ENCODE data around the gene MSX2.
A peak's percentile ranks its signal among the peaks of the same experiment; 100 is the strongest.
"Not testable (repeated sequence)": the region's sequence is repeated elsewhere in the genome, so short reads cannot be mapped to it uniquely, and the experiment has no call there.

Gene MSX2

DNA sequence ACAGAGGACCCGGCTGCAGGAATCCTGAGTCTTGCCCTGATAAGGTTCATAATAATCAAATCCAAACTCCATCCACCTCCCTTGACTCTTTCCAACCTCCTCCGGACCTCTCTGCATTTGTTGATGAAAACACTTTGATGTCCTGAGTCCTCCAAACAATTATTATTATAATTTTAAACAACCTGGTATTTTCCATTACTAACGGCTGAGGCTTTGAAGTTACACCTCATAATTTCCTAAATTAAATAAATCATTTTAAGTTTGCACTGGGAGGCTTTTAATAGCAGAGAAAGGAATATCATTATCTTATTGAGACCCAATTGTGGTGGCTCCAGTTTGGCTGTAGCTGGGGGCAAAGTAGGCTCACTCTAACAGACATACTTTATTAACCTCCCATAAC is 9.5 kb downstream of the MSX2 start:
- DNase-seq: no peak

DNA sequence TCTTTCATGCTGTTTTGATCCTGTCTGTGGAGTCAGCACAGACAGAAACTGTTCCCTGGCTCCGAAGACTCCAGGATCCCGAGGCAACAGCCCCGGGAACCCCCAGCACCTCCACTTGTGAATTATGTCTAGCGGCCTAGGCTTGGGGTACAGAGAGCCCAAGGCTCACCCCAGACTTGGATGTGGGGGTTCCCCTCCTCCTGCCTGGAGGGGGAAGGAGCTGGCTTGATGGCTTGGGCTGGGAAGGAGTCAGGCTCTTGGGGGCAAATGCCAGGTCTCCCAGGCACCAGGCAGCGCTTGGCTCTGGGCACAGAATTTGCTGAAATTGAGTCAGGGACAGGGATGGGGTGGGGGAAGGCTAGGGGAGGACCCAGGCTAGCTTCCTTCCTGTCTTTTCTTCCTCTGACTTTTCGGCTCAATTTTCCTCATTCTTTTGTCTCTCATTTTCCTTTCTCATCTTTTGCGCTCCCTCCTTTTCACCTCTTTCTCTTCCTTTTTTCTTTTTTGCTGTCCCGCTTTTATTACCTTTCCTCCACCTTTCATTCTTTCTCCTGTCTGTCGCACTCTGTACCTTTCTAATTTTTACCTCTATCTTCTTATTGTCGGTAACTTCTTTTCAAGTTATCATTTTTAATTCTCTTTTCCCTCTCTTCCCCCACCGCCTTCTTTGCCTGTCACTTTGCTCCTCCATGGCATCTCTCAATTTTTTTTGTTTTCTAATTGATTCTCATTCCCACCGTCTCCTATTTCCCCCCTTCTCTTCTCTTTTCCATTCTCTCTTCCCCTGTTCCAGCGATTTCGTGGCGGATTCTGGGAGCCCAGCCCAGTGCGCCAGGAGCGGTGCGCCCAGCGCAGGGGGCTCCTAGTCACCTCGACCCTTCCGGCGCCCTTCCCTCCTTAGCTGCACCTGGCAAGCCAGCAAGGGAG is 10.5 kb downstream of the MSX2 start:
- DNase-seq: no peak

DNA sequence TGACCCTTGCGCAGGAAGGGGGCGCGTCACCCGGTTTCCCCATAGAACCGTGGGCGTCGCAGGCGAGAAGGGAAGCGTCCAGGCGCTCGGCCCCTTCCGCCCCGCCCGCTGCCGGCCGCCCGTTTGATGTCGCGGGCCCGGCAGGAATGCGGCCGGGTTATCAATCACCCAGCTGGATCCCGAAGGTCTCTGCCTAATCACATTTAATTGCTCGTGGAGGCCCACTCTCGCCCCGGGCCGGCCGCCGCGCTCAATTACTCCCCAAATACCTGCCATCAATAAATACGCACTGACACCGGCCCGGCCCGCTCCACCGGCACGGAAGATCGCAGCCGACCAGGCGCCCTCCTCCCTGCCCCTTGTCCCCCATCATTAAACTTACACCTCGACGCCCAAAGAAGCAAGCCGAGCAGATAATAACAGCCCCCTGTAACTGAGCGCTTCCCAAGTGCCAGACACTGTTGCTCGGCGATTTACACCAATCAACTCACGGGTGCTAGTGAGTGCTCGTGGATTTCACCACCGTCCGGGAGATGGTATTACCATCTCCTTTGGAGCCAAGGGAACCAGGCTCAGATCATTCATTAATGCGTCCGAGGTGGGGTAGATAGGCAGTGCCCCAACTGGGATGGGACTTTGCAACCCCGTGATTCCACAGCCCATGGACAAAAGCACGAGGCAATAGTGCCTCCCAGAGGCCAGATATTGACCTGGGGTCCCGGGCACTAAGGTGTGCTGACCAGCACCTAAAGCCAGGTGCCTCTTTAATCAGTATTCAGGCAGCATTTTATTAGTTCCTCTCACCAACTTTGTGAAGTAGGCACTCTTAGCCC is 11.3 kb downstream of the MSX2 start:
- DNase-seq: peak; percentile 6

DNA sequence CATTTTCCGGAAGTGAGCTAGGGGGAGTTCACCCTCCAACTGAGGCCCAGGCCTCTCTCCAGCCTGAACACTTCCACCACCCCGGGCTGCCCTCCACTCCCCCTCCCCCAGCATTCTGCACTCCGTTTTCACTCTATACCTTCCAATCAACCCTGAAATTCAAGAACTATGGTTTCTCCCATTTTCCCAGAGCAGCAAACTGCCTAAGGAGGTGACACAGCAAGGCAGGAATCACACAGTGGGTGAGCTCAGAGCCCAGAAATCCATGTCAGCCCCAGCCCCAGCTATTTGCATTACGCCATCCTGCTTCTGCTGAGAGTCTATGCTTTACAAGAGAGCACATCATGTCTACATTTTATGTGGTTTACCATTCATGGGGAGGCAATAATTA is 11.9 kb downstream of the MSX2 start:
- DNase-seq: no peak

DNA sequence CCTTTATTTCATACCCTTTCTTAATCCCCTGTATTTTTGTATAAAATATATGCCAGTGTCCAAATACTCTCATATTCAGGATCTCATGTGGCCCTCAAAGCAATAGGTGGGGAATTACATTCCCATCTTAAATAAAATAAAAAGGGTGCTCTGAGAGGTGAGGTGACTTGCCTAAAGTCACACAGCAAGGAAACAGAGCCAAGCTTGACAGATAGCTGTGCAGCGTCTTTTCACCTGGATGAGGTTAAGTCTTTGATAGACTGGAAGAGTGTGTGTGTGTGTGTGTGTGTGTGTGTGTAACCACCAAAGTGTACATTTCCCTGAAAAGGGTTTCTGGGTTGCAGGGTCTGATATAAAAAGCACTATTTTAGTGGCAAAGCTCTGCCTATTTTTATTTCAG is 12.4 kb downstream of the MSX2 start:
- DNase-seq: no peak

DNA sequence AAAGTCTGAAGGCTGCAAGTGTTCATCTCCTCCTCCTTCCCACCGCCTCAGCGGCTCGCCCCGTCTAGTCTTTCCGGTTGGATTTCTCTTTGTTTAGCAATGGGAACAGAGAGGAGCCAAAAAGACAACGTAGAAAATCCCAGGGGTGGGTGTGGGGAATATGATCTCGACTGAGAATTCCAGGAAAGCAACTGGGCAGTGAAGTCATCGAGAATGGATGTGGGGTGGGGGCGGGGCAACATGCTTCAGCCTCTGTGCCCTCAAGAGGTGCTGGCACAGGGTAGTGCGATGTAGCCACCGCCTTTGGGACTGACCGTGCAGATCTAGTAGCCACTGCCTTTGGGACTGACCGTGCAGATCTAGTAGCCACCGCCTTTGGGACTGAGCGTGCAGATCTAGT is 12.9 kb downstream of the MSX2 start:
- DNase-seq: no peak

DNA sequence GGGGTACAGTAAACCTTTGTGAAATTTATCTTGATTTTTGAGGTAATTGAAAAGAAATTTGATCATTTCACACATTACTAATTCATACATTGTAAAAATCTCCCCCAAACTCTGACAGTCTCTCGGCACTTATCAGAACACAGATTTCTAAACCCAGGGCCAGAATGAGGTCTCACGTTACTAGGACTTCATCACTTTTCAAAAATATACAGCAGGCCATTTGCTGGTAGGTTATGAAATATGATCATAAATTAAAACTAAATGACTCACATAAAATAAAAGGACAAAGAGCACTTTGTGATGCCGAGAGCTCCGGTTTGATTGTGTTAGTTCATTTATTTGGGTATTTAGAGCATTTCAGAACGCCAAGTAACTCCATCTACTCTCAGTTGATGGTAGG is 17.0 kb downstream of the MSX2 start:
- no peak for DNase-seq

DNA sequence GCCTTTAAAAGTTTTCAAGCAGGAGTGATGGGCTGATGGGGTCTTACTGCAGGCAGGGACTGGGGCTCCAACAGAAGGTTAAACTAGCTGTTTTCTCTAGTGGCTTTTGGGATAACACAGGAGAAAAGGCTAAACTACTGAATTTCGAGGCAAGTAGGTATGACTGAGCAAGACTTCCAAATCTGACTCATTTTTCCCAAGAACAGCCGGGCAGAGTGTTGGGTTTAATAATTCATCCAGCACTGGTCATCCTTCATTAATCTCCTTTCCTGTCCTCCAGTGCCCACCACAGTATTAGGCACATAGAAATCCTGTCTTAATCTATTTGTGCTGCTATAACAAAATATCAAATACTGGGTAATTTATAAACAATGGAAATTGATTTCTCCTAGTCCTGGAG is 20.5 kb downstream of the MSX2 start:
- no peak for DNase-seq

DNA sequence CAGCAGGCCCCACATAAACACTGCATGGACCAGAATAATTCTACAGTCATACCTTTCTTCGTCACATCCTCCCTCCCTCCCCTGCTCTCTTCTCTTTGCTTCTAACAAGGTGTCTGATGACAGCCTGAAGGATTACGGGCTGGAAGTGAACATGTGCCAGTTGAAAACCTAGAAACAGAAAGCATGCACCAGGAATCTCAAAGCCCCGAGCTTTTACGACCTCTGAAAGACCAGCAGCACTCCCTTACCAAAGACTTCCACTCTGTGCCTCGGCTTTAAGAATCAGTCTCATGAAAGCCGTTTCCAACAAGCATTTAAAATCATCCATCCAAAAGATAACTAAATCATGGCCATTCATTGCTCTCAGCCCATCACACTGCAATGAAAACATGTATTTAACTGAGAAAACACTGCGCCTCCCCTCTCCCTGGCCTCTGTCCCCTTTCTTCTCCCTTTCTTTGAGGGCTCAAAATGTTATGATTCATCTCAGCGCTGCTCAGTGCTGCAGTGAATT is 21.3 kb downstream of the MSX2 start:
- no peak for DNase-seq

DNA sequence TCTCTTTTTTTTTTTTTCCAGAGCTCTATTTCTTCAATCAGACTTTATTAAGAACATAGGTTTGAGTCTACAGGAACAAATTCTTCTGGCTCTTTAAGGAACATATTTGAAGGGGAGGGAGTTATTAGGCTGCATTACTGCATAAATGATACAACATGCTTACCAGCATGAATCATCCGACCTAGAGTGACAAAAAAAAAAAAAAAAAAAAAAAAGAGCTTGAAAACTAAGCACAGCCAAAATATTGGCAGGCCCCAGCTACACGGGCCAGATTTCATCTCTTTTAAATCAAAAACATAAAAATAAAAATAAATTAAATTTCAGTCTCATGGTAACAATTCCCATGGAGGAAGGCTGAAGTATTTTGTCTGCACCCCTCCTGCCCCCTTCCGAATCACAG is 26.3 kb downstream of the MSX2 start:
- DNase-seq: no peak

DNA sequence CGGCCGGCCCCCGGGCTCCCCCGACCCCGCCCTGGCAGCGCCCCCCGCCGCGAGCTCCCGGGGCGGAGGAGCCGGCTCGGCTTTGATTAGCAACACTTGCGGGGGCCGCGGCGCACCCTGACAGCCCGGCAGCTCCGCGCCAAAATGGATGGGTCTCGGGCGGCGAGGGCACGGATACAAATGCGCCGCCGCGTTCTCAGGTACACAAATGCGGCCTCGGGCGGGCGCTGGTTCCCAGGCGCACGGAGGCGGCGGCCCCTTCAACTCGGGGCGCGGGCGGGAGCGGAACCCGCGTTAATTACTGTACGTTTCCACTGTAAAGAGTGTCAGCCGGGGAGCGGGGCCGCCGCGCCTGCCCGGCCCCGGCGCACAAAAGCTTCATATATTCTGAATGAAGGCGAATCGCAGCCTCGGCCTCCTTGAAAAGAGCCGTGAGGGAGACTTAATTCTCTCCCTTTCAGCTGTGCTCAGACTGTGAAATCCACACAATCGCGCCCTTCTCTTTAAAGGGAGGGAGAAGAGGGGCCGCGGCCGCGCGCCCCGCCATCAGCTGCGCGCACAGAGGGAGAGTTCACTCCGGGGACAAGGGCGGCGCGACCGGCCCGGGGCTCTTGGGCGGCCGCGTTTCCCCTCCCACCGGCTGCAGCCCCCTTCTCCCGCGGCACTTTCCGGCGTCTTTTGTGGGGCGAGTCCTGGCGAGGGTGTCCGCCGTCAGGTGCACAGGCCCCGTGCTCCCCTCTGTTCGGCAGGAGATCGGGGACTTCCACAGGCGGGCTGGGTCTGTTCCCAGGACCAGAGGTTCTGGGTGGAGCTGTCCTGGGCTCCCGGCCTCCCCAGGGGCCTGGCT is 27.0 kb downstream of the MSX2 start:
- DNase-seq: no peak

DNA sequence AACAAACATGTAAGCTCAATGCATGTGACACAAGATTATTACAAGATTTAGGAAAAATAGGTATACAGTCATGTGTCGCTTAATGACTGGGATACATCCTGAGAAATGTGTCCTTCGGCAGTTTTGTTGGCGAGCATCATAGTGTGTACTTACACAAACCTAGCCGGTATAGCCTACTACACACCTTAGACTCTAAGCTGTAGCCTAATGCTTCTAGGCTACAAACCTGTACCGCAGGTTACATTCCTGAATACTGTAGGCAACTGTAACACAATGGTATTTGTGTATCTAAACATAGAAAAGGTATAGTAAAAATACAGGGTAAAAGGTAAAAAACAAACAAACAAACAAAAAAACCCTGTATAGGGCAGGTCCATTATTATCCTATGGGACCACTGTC is 27.7 kb downstream of the MSX2 start:
- no peak for DNase-seq

DNA sequence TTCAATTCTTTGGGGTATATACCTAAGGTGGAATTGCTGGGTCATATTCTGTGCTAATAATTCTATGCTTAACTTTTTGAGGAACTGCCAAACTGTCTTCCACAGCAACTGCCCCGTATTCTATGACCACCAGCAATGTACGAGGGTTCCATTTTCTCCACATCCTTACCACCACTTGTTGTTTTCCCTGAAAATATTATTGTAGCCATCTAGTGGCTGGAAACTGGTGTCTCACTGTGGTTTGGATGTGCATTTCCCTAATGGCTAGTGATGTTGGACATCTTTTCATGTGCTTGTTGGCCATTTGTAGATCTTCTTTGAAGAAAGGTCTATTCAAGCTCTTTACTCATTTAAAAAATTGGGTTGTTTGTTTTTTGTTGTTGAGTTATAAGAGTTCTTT is 30.7 kb downstream of the MSX2 start:
- peak; percentile 29 for DNase-seq

DNA sequence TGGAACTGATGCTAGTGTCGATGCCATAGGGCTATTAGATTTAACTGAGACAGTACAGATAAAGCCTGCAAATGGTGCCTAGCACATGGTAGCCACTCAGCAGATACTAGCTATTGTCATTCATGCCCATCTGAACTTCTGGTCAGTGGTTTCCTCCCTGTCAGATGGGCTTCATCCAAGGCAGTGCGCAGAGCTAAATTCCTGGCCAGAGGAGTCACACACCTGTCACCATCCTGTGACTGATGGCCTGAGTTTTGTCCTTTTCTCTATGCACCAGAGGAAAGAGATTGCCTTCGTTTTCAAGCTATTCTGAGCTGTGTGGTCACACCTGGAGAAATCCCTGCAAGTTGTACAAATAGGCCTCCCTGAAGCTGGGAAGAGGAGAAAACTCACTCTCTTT is 34.7 kb downstream of the MSX2 start:
- DNase-seq: no peak

DNA sequence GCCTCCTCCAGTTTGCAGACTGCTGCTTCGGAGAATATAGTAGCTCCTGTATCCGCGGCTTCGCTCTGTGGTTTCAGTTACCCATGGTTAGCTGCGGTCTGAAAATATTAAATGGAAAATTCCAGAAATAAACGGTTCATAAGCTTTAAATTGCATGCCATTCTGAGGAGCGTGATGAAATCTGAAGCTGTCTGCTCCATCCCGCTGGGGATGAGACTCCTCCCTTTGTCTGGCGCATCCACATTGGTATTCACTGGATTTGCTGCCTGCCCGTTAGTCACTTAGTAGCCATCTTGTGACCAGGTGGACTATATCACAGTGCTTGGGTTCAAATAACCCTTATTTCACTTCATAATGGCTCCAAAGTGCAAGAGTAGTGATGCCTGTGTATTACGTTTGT is 36.3 kb downstream of the MSX2 start:
- DNase-seq: no peak

DNA sequence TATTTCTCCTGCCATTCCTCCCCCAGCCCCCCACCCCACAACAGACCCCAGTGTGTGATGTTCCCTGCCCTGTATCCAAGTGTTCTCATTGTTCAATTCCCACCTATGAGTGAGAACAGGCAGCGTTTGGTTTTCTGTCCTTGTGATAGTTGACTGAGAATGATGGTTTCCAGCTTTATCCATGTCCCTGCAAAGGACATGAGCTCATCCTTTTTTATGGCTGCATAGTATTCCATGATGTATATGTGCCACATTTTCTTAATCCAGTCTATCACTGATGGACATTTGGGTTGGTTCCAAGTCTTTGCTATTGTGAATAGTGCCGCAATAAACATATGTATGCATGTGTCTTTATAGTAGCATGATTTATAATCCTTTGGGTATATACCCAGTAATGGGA is 37.0 kb downstream of the MSX2 start:
- not testable (repeated sequence) for DNase-seq

DNA sequence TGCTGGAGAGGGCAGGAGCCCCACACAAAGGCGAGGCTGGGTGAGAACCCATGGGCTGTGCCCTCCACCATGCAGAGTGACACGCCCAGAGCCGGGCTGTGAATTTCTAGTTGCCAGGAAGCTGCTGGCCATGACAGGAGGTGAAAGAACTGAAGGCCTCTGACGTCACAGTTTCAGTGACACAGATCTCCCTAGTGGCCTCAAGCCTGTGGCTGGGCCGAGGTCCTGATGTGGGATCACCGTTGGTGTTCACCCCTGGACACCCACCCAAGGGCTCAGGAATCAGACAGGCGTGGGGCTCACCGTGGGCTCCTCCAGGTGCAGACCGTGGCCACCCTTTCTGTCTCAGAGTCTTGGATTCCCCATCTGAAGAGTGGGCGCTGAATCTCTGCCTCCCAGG is 39.9 kb downstream of the MSX2 start:
- DNase-seq: no peak

DNA sequence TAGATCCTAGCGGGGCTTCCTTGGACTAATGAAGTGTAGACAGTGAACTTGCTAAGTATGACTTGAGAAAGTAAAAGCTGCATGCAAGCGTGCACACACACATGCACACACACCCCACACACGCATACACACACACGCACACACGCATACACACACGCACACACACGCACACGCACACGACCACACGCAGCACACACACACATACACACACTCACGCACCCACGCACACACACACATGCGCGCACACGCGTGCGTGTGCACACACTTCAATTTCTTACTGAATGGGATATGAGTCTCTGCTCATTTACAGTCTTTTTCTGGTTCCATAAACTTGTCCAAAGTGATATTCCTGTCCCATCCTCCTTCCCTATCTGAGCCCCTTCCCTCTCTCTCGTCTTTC is 41.2 kb downstream of the MSX2 start:
- DNase-seq: no peak

DNA sequence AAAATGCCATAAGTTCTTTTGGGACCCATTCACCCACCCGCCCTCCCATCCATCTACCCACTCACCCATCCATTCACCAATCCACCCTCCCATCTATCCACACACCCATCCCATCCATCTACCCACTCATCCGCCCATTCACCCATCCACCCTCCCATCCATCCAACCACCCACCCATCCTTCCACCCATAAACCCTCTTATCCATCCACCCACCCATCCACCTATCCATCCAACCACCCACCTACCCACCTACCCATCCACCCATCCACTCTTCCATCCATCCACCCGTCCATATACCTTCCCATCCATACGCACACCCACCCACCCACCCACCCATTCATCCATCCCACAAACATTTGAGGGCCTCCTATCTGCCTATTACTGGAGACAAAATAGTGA is 43.3 kb downstream of the MSX2 start:
- no peak for DNase-seq

DNA sequence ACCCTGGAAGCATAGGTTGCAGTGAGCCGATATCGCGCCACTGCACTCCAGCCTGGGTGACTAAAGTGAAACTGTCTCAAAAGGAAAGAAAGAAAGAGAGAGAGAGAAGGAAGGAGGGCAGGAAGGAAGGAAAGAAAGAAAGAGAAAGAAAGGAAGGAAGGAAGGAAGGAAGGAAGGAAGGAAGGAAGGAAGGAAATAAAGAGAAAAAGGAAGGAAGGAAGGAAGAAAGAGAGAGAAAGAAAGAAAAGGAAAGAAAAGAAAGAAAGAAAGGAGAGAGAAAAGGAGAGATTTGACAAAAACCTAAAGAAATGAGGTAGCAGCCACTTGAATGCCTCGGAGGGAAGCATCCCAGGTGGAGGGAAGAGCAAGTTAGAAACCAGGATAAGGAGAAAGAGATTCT is 44.6 kb downstream of the MSX2 start:
- DNase-seq: no peak

DNA sequence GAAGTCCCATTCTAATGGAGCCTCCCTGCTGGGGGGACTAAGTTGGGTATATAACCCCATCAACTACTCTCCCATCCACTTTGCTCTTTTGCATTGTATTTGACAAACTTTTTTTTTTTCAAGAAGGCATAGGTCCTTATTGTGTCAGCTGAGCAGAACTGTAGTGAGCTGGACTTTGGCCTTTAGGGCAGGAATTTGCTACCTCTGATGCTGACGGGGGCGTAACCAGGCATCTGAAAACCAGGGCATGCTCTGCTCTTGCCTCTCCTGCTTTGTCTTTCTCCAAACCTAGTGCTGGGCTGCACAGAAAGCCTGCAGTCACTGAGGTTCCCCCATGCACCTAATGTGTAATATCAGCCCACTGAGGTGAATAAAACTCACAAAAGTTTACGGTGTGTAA is 49.0 kb downstream of the MSX2 start:
- DNase-seq: no peak

DNA sequence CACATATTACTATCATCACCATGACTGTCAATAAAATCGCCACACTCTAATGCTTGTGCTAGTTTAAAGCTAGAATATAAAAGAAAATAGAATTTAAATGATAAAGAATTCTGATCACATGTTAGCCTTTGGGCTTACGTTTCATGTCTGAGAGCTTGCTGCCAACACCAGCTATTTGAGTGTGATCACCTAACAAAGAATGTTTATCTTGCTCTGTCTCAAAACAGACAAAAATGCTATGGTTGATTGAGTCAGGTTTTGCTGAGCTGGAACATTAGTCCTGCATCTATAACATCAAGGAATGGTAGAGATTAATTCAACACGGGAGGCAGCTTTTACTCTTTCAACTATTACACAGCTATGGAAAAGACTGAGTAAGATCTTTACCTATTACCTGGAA is 50.7 kb downstream of the MSX2 start:
- DNase-seq: no peak

DNA sequence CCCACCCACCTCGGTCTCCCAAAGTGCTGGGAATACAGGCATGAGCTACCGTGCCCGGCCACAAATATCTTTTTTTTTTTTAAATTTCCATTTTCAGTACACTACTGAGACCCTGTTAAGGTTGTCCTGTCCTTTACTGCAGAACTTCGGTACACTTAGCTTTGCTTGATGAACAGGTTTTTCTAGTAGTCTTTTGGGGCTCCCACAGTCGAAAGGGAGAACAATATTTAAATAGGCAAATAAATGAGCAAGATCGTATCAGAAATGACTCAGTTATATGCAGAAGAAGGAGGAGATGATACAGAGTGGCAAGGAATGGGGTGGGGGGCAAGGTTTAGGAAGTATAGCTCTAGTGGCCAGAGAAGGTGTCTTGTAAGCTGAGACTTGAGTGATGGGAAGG is 52.7 kb downstream of the MSX2 start:
- no peak for DNase-seq
